ENCODE measurements around the gene RBM43. TPM values are rescaled to one million over a fixed set of nuclear protein-coding genes. Genes with fewer than 3 reads are reported as not detected.

The RBM43 gene
- total and polyA plus RNA-seq, 10 donors: 5.2 to 20.3 (median 8.6) TPM

- no peaks in the 10 kb centered on the region for H3K27me3 ChIP-seq (replicated peaks in 1 of 7)
- no peak overlapping the region for H3K4me3 ChIP-seq
- DNase-seq: no peak
- intact Hi-C loops (cut with DNase I; ENCODE audit: low total_unique reads): no loop called here
- no peak for TF ChIP-seq POLR2AphosphoS5 (IDR thresholded peaks at IDR 0.05)
- TF ChIP-seq POLR2A (IDR thresholded peaks at IDR 0.05): no peak
- no peak overlapping the region for H3K27ac ChIP-seq
- peaks cover 0 to 27% (median 24%) of the 10 kb centered on the region in 8 donors for H3K9me3 ChIP-seq
- peaks cover 0 to 8% (median 0%) of the 10 kb centered on the region in 6 donors for H3K4me1 ChIP-seq
- peaks cover 0 to 81% (median 53%) of the 10 kb centered on the region in 6 donors for H3K36me3 ChIP-seq
- WGBS, 5 donors: 91 to 100% (median 93%) methylated on average over 1 of the region's 1 CpG
These were observed 9.0 kb downstream of the RBM43 start for GRCh38 chr2:151252646-151253045.

GRCh38 chr2:151251012-151251411 lies 10.7 kb downstream of the RBM43 start:
- no peak overlapping the region for H3K4me3 ChIP-seq
- H3K9me3 ChIP-seq: peaks cover 0 to 43% (median 40%) of the 10 kb centered on the region in 8 donors
- TF ChIP-seq CTCF (IDR thresholded peaks at IDR 0.05 in 8 of 11, conservative IDR thresholded peaks at IDR 0.05 in 3 of 11): no peak
- intact Hi-C loops (cut with DNase I; ENCODE audit: low total_unique reads): no loop called here
- peaks cover 0 to 81% (median 53%) of the 10 kb centered on the region in 6 donors for H3K36me3 ChIP-seq
- no peaks in the 10 kb centered on the region for H3K27me3 ChIP-seq (replicated peaks in 1 of 7)
- H3K4me1 ChIP-seq: no peaks in the 10 kb centered on the region
- 83 to 94% (median 84%) methylated on average over 1 of the region's 1 CpG for WGBS, 5 donors
- no peak for DNase-seq
- no peak overlapping the region for H3K27ac ChIP-seq

DNA sequence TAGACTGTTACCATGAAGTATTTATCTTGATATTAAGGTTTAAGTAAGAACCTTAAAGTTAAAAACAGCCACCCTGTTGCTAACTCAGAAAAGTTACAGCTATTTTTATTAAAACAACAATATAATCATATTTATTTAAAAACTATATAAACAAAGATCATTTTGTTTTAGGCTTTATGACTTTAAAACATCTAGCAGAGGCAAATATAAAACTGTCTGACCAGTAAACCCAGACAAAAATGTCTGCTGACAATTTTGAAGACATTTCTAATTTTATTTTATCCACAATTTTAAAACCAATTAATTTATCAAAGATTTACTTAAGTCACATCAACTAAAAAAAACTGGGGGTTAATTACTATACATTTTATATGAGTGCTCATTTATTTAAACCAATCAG lies 14.2 kb downstream of the RBM43 start:
- Histone ChIP-seq H3K9me3 (peaks cover 0 to 52% (median 46%) of the 10 kb centered on the region in 8 donors), H3K36me3 (peaks cover 0 to 50% (median 41%) of the 10 kb centered on the region in 6 donors), H3K4me1 (no peaks in the 10 kb centered on the region), H3K4me3 (no peak overlapping the region), H3K27me3 (replicated peaks in 1 of 7) (no peaks in the 10 kb centered on the region), H3K27ac (no peak overlapping the region)
- no peak for DNase-seq
- TF ChIP-seq POLR2A (IDR thresholded peaks at IDR 0.05) (no peak), CTCF (IDR thresholded peaks at IDR 0.05 in 8 of 11, conservative IDR thresholded peaks at IDR 0.05 in 3 of 11) (no peak), POLR2AphosphoS5 (IDR thresholded peaks at IDR 0.05) (no peak)
- intact Hi-C loops (cut with DNase I; ENCODE audit: low total_unique reads): no loop called here

DNA sequence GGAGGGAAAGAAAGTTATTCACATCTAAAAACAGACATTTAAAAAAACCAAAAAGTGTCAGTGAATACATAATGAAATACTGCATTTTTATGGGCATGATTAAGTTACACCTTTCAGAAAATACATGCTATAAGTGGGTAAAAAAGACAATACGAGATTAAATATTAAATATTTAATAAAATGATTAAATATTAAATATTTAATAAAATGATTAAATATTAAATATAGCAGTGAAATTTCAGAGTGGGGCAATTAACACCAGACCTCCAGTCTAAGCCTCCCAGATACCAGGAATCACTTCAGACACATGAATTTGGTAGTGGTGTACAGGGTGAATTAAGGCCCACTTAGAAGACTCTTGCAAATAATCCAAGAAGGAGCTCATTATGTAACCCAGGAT lies 15.5 kb downstream of the RBM43 start:
- 78 to 98% (median 92%) methylated on average over 1 of the region's 1 CpG for WGBS, 5 donors
- DNase-seq: no peak
- intact Hi-C loops (cut with DNase I; ENCODE audit: low total_unique reads): no loop called here
- H3K36me3 ChIP-seq: peaks cover 0 to 37% (median 29%) of the 10 kb centered on the region in 6 donors
- no peak overlapping the region for H3K27ac ChIP-seq
- no peaks in the 10 kb centered on the region for H3K27me3 ChIP-seq (replicated peaks in 1 of 7)
- H3K4me1 ChIP-seq: no peaks in the 10 kb centered on the region
- TF ChIP-seq CTCF (IDR thresholded peaks at IDR 0.05 in 8 of 11, conservative IDR thresholded peaks at IDR 0.05 in 3 of 11) (no peak), POLR2AphosphoS5 (IDR thresholded peaks at IDR 0.05) (no peak), POLR2A (IDR thresholded peaks at IDR 0.05) (no peak)
- peaks cover 0 to 52% (median 46%) of the 10 kb centered on the region in 8 donors for H3K9me3 ChIP-seq
- no peak overlapping the region for H3K4me3 ChIP-seq

- H3K4me3 ChIP-seq: no peak overlapping the region
- TF ChIP-seq POLR2A (IDR thresholded peaks at IDR 0.05) (no peak), CTCF (IDR thresholded peaks at IDR 0.05 in 8 of 11, conservative IDR thresholded peaks at IDR 0.05 in 3 of 11) (no peak), POLR2AphosphoS5 (IDR thresholded peaks at IDR 0.05) (no peak)
- intact Hi-C loops (cut with DNase I; ENCODE audit: low total_unique reads): no loop called here
- WGBS, 5 donors: 90 to 97% (median 90%) methylated on average over 3 of the region's 3 CpGs
- H3K9me3 ChIP-seq: peaks cover 0 to 36% (median 30%) of the 10 kb centered on the region in 8 donors
- DNase-seq: no peak
- no peak overlapping the region for H3K27ac ChIP-seq
- no peaks in the 10 kb centered on the region for H3K27me3 ChIP-seq (replicated peaks in 1 of 7)
- peaks cover 0 to 10% (median 4%) of the 10 kb centered on the region in 6 donors for H3K36me3 ChIP-seq
- H3K4me1 ChIP-seq: peaks cover 0 to 7% (median 4%) of the 10 kb centered on the region in 6 donors
These were observed 18.2 kb downstream of the RBM43 start for GRCh38 chr2:151243468-151243867.
